ENCODE data around the gene GNAT1. TPM values are rescaled to one million over a fixed set of nuclear protein-coding genes. Genes with fewer than 3 reads are reported as not detected.

GNAT1 gene
- total RNA-seq, 1 donor from 2014 or later: not detected

- DNase-seq (peak; percentile 97), ATAC-seq (ENCODE audit: low read depth) (peak; percentile 89)
- Mint-ChIP-seq H3K9me3 (no peaks in the 10 kb centered on the region), H3K27ac (peak within 1 kb of the TSS; percentile 91), H3K4me3 (peak within 1 kb of the TSS; percentile 95), H3K4me1 (peaks cover 54% of the 10 kb centered on the region), H3K36me3 (ENCODE audit: low read depth) (peaks cover 38% of the 10 kb centered on the region), H3K27me3 (no peaks in the 10 kb centered on the region)
- ChIA-PET POLR2A (interaction anchor here (0.5 to 5.6 kb wide), 17 partner anchors 8 to 451 kb away, joined by 3 to 47 read pairs (median 4); partner anchors contain the start of genes HEMK1, HYAL3, MON1A and NAA80), CTCF (interaction anchor here (0.7 to 10.5 kb wide), 6 partner anchors 8 to 88 kb away, joined by 3 to 76 read pairs (median 4); no protein-coding TSS in a partner anchor)
- intact Hi-C loops (cut with micrococcal nuclease): loop anchor here (1.0 to 10.0 kb wide), 4 partner anchors 63 to 895 kb away; partner anchors contain the start of genes HYAL3, INKA1, NAA80 and TUSC2
- TF ChIP-seq CTCF (IDR thresholded peaks at IDR 0.05): no peak
These were observed 44.5 kb downstream of the GNAT1 start, which contains the start of gene GNAI2 for GRCh38 chr3:50235716-50236483. Gene GNAI2 (plus strand): TSS chr3:50236204. CDS start chr3:50236336, 132 bp downstream.

DNA sequence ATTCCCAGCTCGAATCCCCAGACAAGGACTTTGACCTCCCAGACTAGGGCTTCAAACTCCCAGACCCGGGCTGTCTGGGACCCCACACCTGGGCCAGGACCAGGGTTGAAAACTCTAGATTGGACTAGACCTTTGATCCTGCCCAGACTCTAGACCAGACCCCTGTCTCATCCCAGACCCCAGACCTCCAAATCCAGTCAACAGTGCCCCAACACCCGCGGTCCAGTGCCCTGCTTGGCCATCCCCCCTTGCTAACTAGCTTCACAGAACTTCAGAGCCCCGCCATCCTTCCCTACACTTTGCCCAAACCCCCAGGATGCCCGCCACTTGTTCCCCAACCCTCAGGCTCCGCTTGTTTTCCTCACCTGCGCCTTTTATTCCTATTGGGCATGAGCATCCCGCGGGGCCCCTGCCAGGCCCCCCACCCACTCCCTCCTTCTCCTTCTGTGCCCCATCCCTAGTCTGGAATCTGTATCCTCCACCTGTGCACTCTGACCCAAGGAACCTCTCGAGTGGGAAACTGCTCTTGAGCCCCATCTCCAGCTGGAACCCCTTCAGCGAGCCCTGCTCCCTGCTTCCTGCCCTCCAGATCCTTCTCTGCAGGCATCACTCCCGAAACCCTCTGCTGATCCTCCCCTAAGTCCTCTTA, 45.2 kb downstream of the GNAT1 start:
- Mint-ChIP-seq H3K4me1 (peaks cover 58% of the 10 kb centered on the region), H3K4me3 (peak overlapping the region; percentile 95), H3K27ac (peak overlapping the region; percentile 91), H3K27me3 (no peaks in the 10 kb centered on the region), H3K36me3 (ENCODE audit: low read depth) (peaks cover 41% of the 10 kb centered on the region), H3K9me3 (no peaks in the 10 kb centered on the region)
- ChIA-PET CTCF (interaction anchor here (3.4 to 10.5 kb wide), 2 partner anchors 9 to 10 kb away, joined by 19 to 76 read pairs; no protein-coding TSS in a partner anchor), POLR2A (interaction anchor here (0.5 to 5.6 kb wide), 13 partner anchors 9 to 1763 kb away, joined by 3 to 47 read pairs (median 4); partner anchors contain the start of genes HEMK1, HYAL2, HYAL3 and IFRD2)
- TF ChIP-seq CTCF (IDR thresholded peaks at IDR 0.05): no peak
- DNase-seq (no peak), ATAC-seq (ENCODE audit: low read depth) (no peak)
- intact Hi-C loops (cut with micrococcal nuclease): loop anchor here (2.0 to 10.0 kb wide), 3 partner anchors 92 to 896 kb away; partner anchors contain the start of genes INKA1, TUSC2 and USP4

DNA sequence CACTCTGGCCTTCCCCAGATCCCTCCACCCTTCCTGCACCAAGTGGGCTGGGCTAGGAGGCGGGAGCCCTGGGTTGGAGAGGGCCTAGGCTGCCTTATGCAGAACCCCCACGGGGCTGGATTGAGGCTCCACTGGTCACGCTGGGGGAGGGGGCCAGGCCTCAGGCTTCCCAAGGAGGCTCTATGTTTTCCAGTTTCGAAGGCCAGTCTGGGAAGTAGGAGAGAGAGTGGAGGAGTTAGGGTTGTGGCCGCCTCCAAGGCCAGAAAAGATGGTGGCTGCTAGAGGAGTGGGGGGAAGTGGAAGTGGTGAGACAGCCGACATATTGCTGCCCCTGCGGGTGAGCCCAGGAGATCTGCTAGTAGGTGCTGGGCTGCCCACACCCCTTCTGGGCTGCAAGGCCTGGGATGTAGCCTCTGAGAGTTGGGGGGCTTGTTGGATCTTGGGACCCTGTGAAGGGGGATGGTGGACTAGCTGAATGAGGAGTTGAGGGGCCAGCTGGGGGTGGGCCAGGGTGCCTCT, 45.8 kb downstream of the GNAT1 start:
- no peak for ATAC-seq (ENCODE audit: low read depth)
- TF ChIP-seq CTCF (IDR thresholded peaks at IDR 0.05): no peak
- POLR2A ChIA-PET: interaction anchor here (0.6 to 5.6 kb wide), 14 partner anchors 10 to 1764 kb away, joined by 3 to 47 read pairs (median 4); partner anchors contain the start of genes HEMK1, HYAL2, HYAL3 and IFRD2
- H3K27me3 Mint-ChIP-seq: no peaks in the 10 kb centered on the region
- peaks cover 41% of the 10 kb centered on the region for H3K36me3 Mint-ChIP-seq (ENCODE audit: low read depth)
- peak overlapping the region; percentile 91 for H3K27ac Mint-ChIP-seq
- no peaks in the 10 kb centered on the region for H3K9me3 Mint-ChIP-seq
- peak; percentile 34 for DNase-seq
- intact Hi-C loops (cut with micrococcal nuclease): loop anchor here (2.0 to 10.0 kb wide), 3 partner anchors 92 to 896 kb away; partner anchors contain the start of genes INKA1, TUSC2 and USP4
- peaks cover 64% of the 10 kb centered on the region for H3K4me1 Mint-ChIP-seq
- H3K4me3 Mint-ChIP-seq: peak overlapping the region; percentile 95
- CTCF ChIA-PET: interaction anchor here (10.5 kb wide), 1 partner anchor 9 kb away, joined by 76 read pairs; no protein-coding TSS in a partner anchor

DNA sequence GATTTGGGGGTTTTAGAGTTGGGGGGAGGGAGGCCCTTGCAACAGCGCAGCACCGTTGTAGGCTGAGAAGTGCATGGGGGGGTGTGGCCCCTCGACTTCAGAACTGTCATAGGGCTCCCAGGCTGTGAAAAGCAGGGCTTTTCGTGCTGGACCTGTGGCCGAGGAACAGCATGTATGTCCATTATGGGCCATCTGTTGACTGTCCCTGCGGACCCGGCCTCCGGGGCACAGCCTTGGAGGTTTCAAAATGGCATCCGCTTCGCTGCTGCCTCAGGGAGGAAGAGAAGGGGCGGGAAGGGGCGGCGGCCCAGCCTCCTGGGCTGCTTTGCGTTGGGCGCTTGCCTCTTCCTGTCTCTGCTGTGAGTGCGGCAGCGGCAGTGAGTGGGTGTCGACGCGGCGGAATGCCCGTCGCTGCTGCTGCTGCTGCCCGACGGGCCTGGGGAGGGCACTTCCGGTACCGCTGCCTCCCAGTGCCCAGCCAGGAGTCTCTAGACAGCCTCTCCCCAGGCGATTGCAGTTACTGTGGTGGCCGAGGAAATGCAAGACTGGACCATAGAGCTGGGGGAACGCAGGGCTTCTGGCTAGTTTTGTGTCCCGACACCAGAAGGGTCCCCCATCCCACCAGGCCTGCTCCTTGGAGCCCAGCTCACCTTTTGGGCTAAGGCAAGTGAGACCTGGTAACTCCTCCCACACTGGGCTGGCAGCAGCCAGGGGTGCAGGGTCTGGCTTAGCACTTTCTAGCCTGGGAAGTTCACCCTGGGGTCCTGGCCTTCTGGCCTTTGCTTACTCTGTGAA, 46.5 kb downstream of the GNAT1 start:
- CTCF ChIA-PET: interaction anchor here (10.5 kb wide), 1 partner anchor 10 kb away, joined by 76 read pairs; no protein-coding TSS in a partner anchor
- DNase-seq (peak; percentile 74), ATAC-seq (ENCODE audit: low read depth) (peak; percentile 34)
- TF ChIP-seq CTCF (IDR thresholded peaks at IDR 0.05): no peak
- intact Hi-C loops (cut with micrococcal nuclease): loop anchor here (1.0 to 10.0 kb wide), 5 partner anchors 8 to 897 kb away; partner anchors contain the start of genes INKA1, TUSC2 and USP4
- POLR2A ChIA-PET: interaction anchor here (0.6 to 5.6 kb wide), 10 partner anchors 9 to 895 kb away, joined by 3 to 47 read pairs (median 4); partner anchors contain the start of genes HYAL3, IFRD2 and NAA80
- no peaks in the 10 kb centered on the region for H3K9me3 Mint-ChIP-seq
- no peaks in the 10 kb centered on the region for H3K27me3 Mint-ChIP-seq
- H3K4me1 Mint-ChIP-seq: peaks cover 69% of the 10 kb centered on the region
- H3K4me3 Mint-ChIP-seq: peak overlapping the region; percentile 95
- peaks cover 41% of the 10 kb centered on the region for H3K36me3 Mint-ChIP-seq (ENCODE audit: low read depth)
- peak overlapping the region; percentile 91 for H3K27ac Mint-ChIP-seq

Measured in activated B cell treated with CpG ODN at 0.5 μM for 24 hours (primary cell).